T-cell (primary cell): ENCODE measurements around the gene SPTB. TPM values are rescaled to one million over a fixed set of nuclear protein-coding genes. Genes with fewer than 3 reads are reported as not detected.

Experiments
- ATAC-seq, 4 experiments: fragments of 200-7000 bp in 3 of 4; fragments of 150-1000 bp in 1 of 4; cut with Tn5 transposase; replicated peaks in 1 of 4; 1 replicate in 3 of 4; 2 replicates in 1 of 4; pipeline ENCODE4 v1.10.0; 2021; ENCODE audit warnings: moderate library complexity in 3 of 4, mild to moderate bottlenecking in 2 of 4, moderate number of reproducible peaks in 1 of 4
- CTCF ChIA-PET, 2 donors: fragments of 300-600 bp; sonication (Branson Sonifier 250); formaldehyde crosslinking; loops; one replicate each; lab custom pipeline; 2022; ENCODE audit warnings: antibody characterized with exemption in 2 of 2; lab: Charles Lee
- POLR2A ChIA-PET, 2 donors: fragments of 300-600 bp; sonication (Branson Sonifier 250); formaldehyde crosslinking; loops; one replicate each; lab custom pipeline; 2022; ENCODE audit warnings: antibody characterized with exemption in 2 of 2; lab: Charles Lee
- DNase-seq, 35 experiments: peaks; one replicate each; pipeline versions ENCODE4 v3.0.0 to v3.0.0-alpha.2; 2013 to 2023
- H3K27ac ChIP-seq: one replicate; pipeline ENCODE4 v1.5.1; 2013; ENCODE audit warnings: low read length
- H3K27me3 ChIP-seq, 2 experiments: replicated peaks in 1 of 2; 1 replicate in 1 of 2; 2 replicates in 1 of 2; pipeline versions ENCODE4 v1.6.1 to v1.7.0; 2013; ENCODE audit warnings: low read length in 1 of 2, mixed read lengths in 1 of 2; ENCODE audit not compliant: control insufficient read depth in 2 of 2, insufficient read depth in 2 of 2; ENCODE audit errors: extremely low read depth in 1 of 2
- H3K36me3 ChIP-seq, 2 donors: 1 replicate in 1 of 2; 2 replicates in 1 of 2; pipeline versions ENCODE4 v1.6.1 to v1.7.0; 2013; ENCODE audit warnings: low read length in 1 of 2; ENCODE audit not compliant: control insufficient read depth in 2 of 2, insufficient read depth in 1 of 2; ENCODE audit errors: extremely low read depth in 1 of 2
- H3K4me1 ChIP-seq, 2 experiments: 1 replicate in 1 of 2; 2 replicates in 1 of 2; pipeline versions ENCODE4 v1.6.1 to v1.7.0; 2013; ENCODE audit warnings: low read length in 2 of 2, mixed read lengths in 1 of 2; ENCODE audit not compliant: insufficient read depth in 2 of 2, control insufficient read depth in 1 of 2; ENCODE audit errors: extremely low read depth in 1 of 2
- H3K4me3 ChIP-seq, 2 donors: 1 replicate in 1 of 2; 2 replicates in 1 of 2; pipeline versions ENCODE4 v1.5.1 to v1.7.0; 2013; ENCODE audit warnings: mild to moderate bottlenecking in 2 of 2, low read length in 1 of 2, moderate library complexity in 1 of 2; ENCODE audit not compliant: control insufficient read depth in 1 of 2; ENCODE audit errors: extremely low read depth in 1 of 2
- H3K9me3 ChIP-seq: 2 replicates; pipeline ENCODE4 v1.7.0; 2013
- H3K27ac Mint-ChIP-seq, 2 donors: one replicate each; pipeline ENCODE4 v1.8.0; 2020 to 2021; ENCODE audit warnings: mild to moderate bottlenecking in 2 of 2, mixed read lengths in 2 of 2
- H3K27me3 Mint-ChIP-seq, 2 donors: one replicate each; pipeline ENCODE4 v1.8.0; 2021 to 2022; ENCODE audit warnings: mixed read lengths in 2 of 2
- H3K36me3 Mint-ChIP-seq: one replicate; pipeline ENCODE4 v1.8.0; 2021; ENCODE audit warnings: mixed read lengths
- H3K4me1 Mint-ChIP-seq, 3 donors: one replicate each; pipeline ENCODE4 v1.8.0; 2020 to 2022; ENCODE audit warnings: mixed read lengths in 3 of 3, mild to moderate bottlenecking in 1 of 3
- H3K4me3 Mint-ChIP-seq, 3 donors: one replicate each; pipeline ENCODE4 v1.8.0; 2020 to 2022; ENCODE audit warnings: mild to moderate bottlenecking in 3 of 3, mixed read lengths in 3 of 3, moderate library complexity in 3 of 3
- H3K9me3 Mint-ChIP-seq, 3 donors: one replicate each; pipeline ENCODE4 v1.8.0; 2020 to 2022; ENCODE audit warnings: mixed read lengths in 3 of 3
- WGBS: methylation state at CpG from one replicate; pipeline ENCODE4 v1.1.5; 2013; ENCODE audit warnings: missing lambda C conversion rate; ENCODE audit not compliant: insufficient coverage; 5-methylcytosine and 5-hydroxymethylcytosine counted together
- total RNA-seq, 35 experiments: library from RNA in 6 of 35; stranded (reverse) in 6 of 35; fragments of 120-200 nt in 1 of 35; gene quantifications; one replicate each; pipeline versions ENCODE4 v1.2.1 to v1.2.4 and lab custom pipeline; 2013 to 2026

The SPTB gene
- total RNA-seq, 5 donors from 2014 or later (not counting 1 experiment from before 2014, with no cell fraction given): 0.07 to 0.13 (median 0.09) TPM

DNA sequence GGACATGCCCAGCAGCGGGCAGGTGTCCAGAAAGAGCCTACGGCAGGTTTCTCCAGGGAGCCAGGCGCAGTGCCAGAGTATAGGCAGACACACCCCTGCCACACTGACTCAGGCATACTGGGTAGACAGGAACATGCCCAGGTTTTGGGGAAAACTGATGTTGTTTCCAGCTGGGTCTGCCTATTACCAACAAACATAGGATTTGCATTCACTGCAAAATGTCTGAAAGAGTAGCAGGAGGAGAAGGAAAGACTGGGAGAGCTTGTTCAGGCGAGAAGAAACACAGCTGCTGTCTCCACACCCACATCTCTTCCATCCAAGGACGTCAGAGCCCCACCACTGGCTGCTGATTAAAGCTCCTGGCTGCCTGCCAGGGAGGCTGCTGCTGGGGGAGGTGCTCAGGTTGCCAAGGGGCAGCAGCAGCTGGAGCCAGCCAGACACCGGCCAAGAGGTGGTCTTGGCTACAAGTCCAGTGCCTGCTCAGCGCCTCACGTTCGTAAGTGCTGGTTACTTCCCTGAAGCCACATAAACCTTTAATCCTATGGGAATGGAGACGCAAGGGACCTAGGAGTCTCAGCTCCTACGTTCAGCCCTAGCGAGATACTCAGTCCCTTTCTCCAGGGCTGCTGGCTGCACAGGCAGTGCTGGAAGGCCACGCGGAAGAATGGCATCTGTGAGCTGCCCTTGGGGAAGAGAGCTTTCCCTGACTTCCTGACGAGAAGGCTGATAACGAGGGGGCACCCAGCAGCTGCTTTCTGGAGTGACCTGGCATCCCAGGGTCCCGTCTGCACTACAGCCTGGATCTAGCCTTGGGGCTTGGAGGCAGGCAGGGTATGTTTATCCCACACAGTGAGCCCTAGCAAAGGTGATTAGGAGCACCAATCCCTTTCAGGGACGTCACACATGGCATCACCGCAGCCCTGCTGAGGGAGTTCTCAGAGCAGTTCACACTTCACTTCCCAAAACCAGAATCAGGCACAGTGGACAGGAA is 117.4 kb downstream of the SPTB start:
- Mint-ChIP-seq H3K4me1 (peaks cover 30 to 79% (median 62%) of the 10 kb centered on the region in 3 donors), H3K9me3 (no peaks in the 10 kb centered on the region), H3K4me3 (no peak overlapping the region), H3K36me3 (no peaks in the 10 kb centered on the region), H3K27me3 (peaks cover 0 to 3% of the 10 kb centered on the region in 2 donors), H3K27ac (peak overlapping the region in 1 of 2 donors; percentile 12)
- H3K27ac ChIP-seq: no peak overlapping the region
- H3K4me1 ChIP-seq: peaks cover 0 to 74% of the 10 kb centered on the region in 2 experiments
- H3K36me3 ChIP-seq: no peaks in the 10 kb centered on the region
- ATAC-seq: no peak
- DNase-seq: peak in 25 of 35 experiments; percentile 10 to 63 (median 34)
- CTCF ChIA-PET: interaction anchor here (0.6 to 1.2 kb wide), 9 partner anchors 10 to 750 kb away, joined by 3 to 8 read pairs (median 3); no protein-coding TSS in a partner anchor
- H3K27me3 ChIP-seq: peaks cover 0 to 18% of the 10 kb centered on the region in 2 experiments
- H3K4me3 ChIP-seq: no peak overlapping the region
- 63% methylated on average over 14 of the region's 19 CpGs for WGBS
- no peaks in the 10 kb centered on the region for H3K9me3 ChIP-seq
- POLR2A ChIA-PET: interaction anchor here (0.6 to 1.0 kb wide), 2 partner anchors 40 to 90 kb away, joined by 3 read pairs; no protein-coding TSS in a partner anchor

DNA sequence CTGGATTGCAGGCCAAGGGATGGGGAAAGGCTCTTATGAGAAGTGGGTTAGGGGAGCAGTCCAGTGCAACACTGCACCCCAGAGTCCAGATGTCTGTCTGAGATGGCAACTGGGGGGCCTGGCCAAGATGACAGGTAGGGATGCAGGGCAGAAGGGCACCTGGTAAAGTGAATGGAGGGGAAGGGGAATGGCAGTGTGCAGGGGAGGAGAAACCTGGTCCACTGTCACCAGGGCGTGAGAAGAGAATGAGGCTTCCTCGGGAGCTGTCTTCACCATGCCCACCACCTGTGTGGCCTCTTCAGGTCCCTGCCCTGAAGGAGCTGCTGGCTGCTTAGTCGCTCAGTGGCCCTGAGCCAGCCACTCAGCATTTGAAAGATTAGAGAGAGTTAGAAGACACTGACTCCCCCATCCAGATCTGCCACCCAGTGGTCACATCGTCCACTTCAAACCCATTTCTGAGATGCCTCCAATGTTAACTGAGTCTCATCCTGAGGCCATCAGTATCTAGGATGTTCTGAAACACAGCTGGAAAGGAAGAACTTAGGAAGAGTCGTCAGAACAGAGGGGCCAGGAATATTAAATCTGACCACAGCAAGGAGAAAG is 118.2 kb downstream of the SPTB start:
- no peak overlapping the region for H3K4me3 Mint-ChIP-seq
- WGBS: 78% methylated on average over 1 of the region's 5 CpGs
- ATAC-seq (no peak), DNase-seq (no peak)
- H3K4me1 ChIP-seq: peaks cover 0 to 82% of the 10 kb centered on the region in 2 experiments
- no peaks in the 10 kb centered on the region for H3K36me3 ChIP-seq
- ChIA-PET POLR2A (interaction anchor here in 1 of 2 donors (1.0 kb wide), 1 partner anchor 89 kb away, joined by 3 read pairs; no protein-coding TSS in a partner anchor), CTCF (interaction anchor here (0.8 to 1.2 kb wide), 8 partner anchors 11 to 332 kb away, joined by 3 to 8 read pairs (median 4); no protein-coding TSS in a partner anchor)
- H3K36me3 Mint-ChIP-seq: no peaks in the 10 kb centered on the region
- peaks cover 0 to 3% of the 10 kb centered on the region in 2 donors for H3K27me3 Mint-ChIP-seq
- no peak overlapping the region for H3K4me3 ChIP-seq
- H3K4me1 Mint-ChIP-seq: peaks cover 30 to 87% (median 69%) of the 10 kb centered on the region in 3 donors
- no peaks in the 10 kb centered on the region for H3K9me3 ChIP-seq
- H3K27me3 ChIP-seq: peaks cover 0 to 18% of the 10 kb centered on the region in 2 experiments
- no peaks in the 10 kb centered on the region for H3K9me3 Mint-ChIP-seq
- no peak overlapping the region for H3K27ac ChIP-seq
- H3K27ac Mint-ChIP-seq: peak overlapping the region in 1 of 2 donors; percentile 6

DNA sequence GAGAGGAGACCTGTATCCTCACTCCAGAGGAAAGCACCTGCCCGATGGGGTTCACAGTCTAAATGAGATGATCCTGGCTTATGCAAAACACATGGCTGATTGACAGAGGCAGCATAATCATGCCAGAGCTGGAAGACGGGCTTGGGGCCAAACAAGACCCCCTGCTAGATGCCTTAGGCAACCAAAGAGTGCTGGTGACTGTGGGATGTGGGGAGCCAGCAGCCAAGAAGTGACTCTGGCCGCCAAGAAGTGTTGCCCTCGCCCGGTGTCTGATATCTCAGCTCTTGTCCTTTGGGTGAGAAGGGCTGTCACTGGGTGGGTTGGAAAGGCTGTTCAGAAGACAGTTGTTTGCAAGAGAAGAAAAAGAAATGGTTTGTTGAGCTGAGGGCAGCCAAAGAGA is 118.8 kb downstream of the SPTB start:
- peak overlapping the region in 1 of 2 donors; percentile 36 for H3K27ac Mint-ChIP-seq
- no peak for ATAC-seq

DNA sequence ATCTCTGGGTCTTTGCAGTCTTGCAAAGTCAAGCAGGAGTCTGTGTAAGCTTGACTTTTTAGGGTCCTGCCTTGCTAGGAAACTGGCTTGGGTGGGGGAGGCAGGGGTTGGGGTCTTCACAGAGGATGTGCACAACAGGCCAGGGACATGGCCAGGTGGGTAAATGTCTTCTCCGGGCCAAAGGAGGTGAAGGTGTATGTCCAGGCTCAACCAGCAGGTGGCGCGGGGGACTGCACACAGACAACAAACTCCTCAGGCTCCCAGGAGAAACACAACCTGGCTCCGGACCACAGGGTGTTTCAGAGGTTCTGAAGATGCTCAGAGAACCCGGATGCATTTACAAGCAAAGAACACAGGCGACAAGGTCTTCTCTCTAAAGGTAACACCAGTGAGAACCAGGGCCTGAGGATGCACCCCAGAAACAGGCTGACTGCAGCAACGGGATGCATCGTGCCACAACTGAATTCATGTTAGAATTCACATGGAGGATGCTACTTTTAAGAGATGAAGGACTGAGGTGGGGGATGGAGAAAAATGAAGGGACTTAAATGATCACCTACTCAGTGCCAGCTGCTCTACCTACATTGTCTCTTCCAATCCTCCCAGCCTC is 119.5 kb downstream of the SPTB start:
- H3K9me3 ChIP-seq: no peaks in the 10 kb centered on the region
- POLR2A ChIA-PET: no interaction called here
- no peaks in the 10 kb centered on the region for H3K36me3 ChIP-seq
- H3K36me3 Mint-ChIP-seq: no peaks in the 10 kb centered on the region
- no peak overlapping the region for H3K4me3 Mint-ChIP-seq
- no peak overlapping the region for H3K27ac ChIP-seq
- DNase-seq: peak in 33 of 35 experiments; percentile 9 to 74 (median 46)
- ATAC-seq: no peak
- peaks cover 0 to 17% of the 10 kb centered on the region in 2 experiments for H3K27me3 ChIP-seq
- H3K4me1 Mint-ChIP-seq: peaks cover 21 to 95% (median 81%) of the 10 kb centered on the region in 3 donors
- peaks cover 0 to 3% of the 10 kb centered on the region in 2 donors for H3K27me3 Mint-ChIP-seq
- CTCF ChIA-PET: interaction anchor here (0.6 to 1.3 kb wide), 3 partner anchors 8 to 132 kb away, joined by 3 read pairs; no protein-coding TSS in a partner anchor
- H3K4me3 ChIP-seq: no peak overlapping the region
- H3K9me3 Mint-ChIP-seq: no peaks in the 10 kb centered on the region
- H3K4me1 ChIP-seq: peaks cover 0 to 93% of the 10 kb centered on the region in 2 experiments
- WGBS: 42% methylated on average over 5 of the region's 8 CpGs
- H3K27ac Mint-ChIP-seq: peak overlapping the region in 1 of 2 donors; percentile 46

More for the DNA sequence above, 118.8 kb downstream of the SPTB start:
- ChIA-PET POLR2A (no interaction called here), CTCF (interaction anchor here (0.8 to 1.0 kb wide), 2 partner anchors 14 to 64 kb away, joined by 4 read pairs; no protein-coding TSS in a partner anchor)
- H3K27ac ChIP-seq: no peak overlapping the region
- H3K4me3 Mint-ChIP-seq: no peak overlapping the region
- H3K9me3 Mint-ChIP-seq: no peaks in the 10 kb centered on the region
- H3K27me3 Mint-ChIP-seq: peaks cover 0 to 3% of the 10 kb centered on the region in 2 donors
- no peaks in the 10 kb centered on the region for H3K36me3 ChIP-seq
- DNase-seq: no peak
- peaks cover 0 to 87% of the 10 kb centered on the region in 2 experiments for H3K4me1 ChIP-seq
- peaks cover 0 to 18% of the 10 kb centered on the region in 2 experiments for H3K27me3 ChIP-seq
- no peaks in the 10 kb centered on the region for H3K36me3 Mint-ChIP-seq
- peaks cover 26 to 90% (median 74%) of the 10 kb centered on the region in 3 donors for H3K4me1 Mint-ChIP-seq
- H3K4me3 ChIP-seq: no peak overlapping the region
- WGBS: 89% methylated on average over 5 of the region's 5 CpGs
- H3K9me3 ChIP-seq: no peaks in the 10 kb centered on the region

DNA sequence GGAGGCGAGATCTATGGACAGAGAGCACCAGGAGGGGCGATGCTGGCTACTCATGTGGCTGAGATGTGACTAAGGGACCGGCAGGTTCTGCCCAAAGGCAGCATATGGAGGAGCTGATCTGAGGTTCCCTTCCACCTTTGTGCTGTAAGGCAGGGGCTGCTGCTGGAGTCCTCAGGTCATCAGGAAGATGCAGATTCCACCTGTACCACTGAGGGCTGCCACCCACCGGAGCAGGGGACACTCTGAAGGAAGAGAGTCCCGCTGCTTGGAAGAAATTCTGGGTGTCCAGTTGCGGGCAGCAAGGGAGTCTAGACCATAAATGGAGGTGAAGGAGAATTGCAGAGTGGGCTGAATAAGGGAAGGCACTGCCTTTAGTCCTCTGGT is 120.2 kb downstream of the SPTB start:
- ATAC-seq (no peak), DNase-seq (no peak)
- no peaks in the 10 kb centered on the region for H3K9me3 ChIP-seq
- ChIA-PET POLR2A (no interaction called here), CTCF (interaction anchor here (0.6 to 1.3 kb wide), 4 partner anchors 9 to 134 kb away, joined by 3 to 4 read pairs (median 3); no protein-coding TSS in a partner anchor)
- H3K36me3 ChIP-seq: no peaks in the 10 kb centered on the region
- H3K4me3 ChIP-seq: no peak overlapping the region
- peaks cover 0 to 14% of the 10 kb centered on the region in 2 experiments for H3K27me3 ChIP-seq
- H3K4me1 ChIP-seq: peaks cover 0 to 95% of the 10 kb centered on the region in 2 experiments
- 89% methylated on average over 6 of the region's 6 CpGs for WGBS
- H3K27ac ChIP-seq: peak overlapping the region; percentile 80
- Mint-ChIP-seq H3K27me3 (peaks cover 0 to 6% of the 10 kb centered on the region in 2 donors), H3K4me1 (peaks cover 17 to 98% (median 82%) of the 10 kb centered on the region in 3 donors), H3K36me3 (no peaks in the 10 kb centered on the region), H3K9me3 (no peaks in the 10 kb centered on the region), H3K4me3 (no peak overlapping the region), H3K27ac (peak overlapping the region in 1 of 2 donors; percentile 49)
